HepG2 (cell line): ENCODE measurements around the gene ZNF211.

Source experiments
- CTCF ChIP-seq: sonication (generic); formaldehyde crosslinking; IDR thresholded peaks from 2 replicates; pipeline ENCODE4 v1.5.0; 2020; ENCODE audit warnings: mild to moderate bottlenecking, missing genetic modification reagents, moderate library complexity
- MAZ ChIP-seq, 2 experiments: sonication (generic) in 1 of 2; formaldehyde crosslinking in 1 of 2; IDR thresholded peaks; 2 replicates each; pipeline versions ENCODE4 v1.5.0 to v1.6.1; 2012 to 2020; ENCODE audit warnings: low read depth in 2 of 2, mild to moderate bottlenecking in 2 of 2, borderline replicate concordance in 1 of 2, improper control_type of control experiment in 1 of 2, low read length in 1 of 2, missing genetic modification reagents in 1 of 2, moderate library complexity in 1 of 2
- SMAD3 ChIP-seq: sonication (generic); formaldehyde crosslinking; IDR thresholded peaks from 2 replicates; pipeline ENCODE4 v1.4.0; 2020; ENCODE audit warnings: missing genetic modification reagents
- THAP11 ChIP-seq: IDR thresholded peaks from 2 replicates; pipeline ENCODE4 v1.6.1; 2016; ENCODE audit warnings: missing biosample characterization, missing genetic modification reagents
- ZBTB43 ChIP-seq: sonication (generic); formaldehyde crosslinking; conservative IDR thresholded peaks from 2 replicates; pipeline ENCODE4 v1.4.0; 2020; ENCODE audit warnings: missing genetic modification reagents
- ZNF121 ChIP-seq: sonication (generic); formaldehyde crosslinking; IDR thresholded peaks from 2 replicates; pipeline ENCODE4 v1.5.0; 2020; ENCODE audit warnings: mild to moderate bottlenecking, missing genetic modification reagents
- ZZZ3 ChIP-seq: sonication (generic); formaldehyde crosslinking; IDR thresholded peaks from 2 replicates; pipeline ENCODE4 v1.4.0; 2020; ENCODE audit warnings: missing genetic modification reagents, mild to moderate bottlenecking, borderline replicate concordance

GRCh38 chr19:57682226-57682766 lies 49.3 kb downstream of the ZNF211 start:
- no peak for TF ChIP-seq CTCF (CRISPR knock-in tag)
- no peak for TF ChIP-seq MAZ (IDR thresholded peaks at IDR 0.05; ENCODE audit: borderline replicate concordance, low read depth, low read length)
- 0 out of 2 replicates have a peak, but pooled peaks have one; percentile 15 for TF ChIP-seq MAZ (CRISPR knock-in tag; IDR thresholded peaks at IDR 0.05; ENCODE audit: low read depth)
- TF ChIP-seq THAP11 (CRISPR knock-in tag), result no peak
- no peak for TF ChIP-seq ZNF121 (CRISPR knock-in tag)
- TF ChIP-seq SMAD3 (CRISPR knock-in tag), result no peak
- TF ChIP-seq ZBTB43, result no peak
- no peak for TF ChIP-seq ZZZ3 (CRISPR knock-in tag)
